Urothelium cell line (cell line): Measurements from ENCODE around the gene ZNF385C.

Source experiments
- DNase-seq: peaks from one replicate; pipeline ENCODE4 v3.0.0; 2011; ENCODE audit warnings: low spot score, mixed read lengths
- FAIRE-seq: peaks from 2 replicates; lab custom pipeline; 2011; peaks lifted over from hg19 to GRCh38; lab: Jason Lieb, UNC

The ZNF385C gene

GRCh38 chr17:42110301-42111264, 12.3 kb upstream of the ZNF385C start:
- no peak for FAIRE-seq
- DNase-seq: no peak

- DNase-seq: no peak
- no peak for FAIRE-seq
Measured at GRCh38 chr17:42109086-42109485, 10.8 kb upstream of the ZNF385C start.

GRCh38 chr17:42107597-42108576, 9.6 kb upstream of the ZNF385C start:
- peak; percentile 58 for DNase-seq

GRCh38 chr17:42107124-42107523, 8.9 kb upstream of the ZNF385C start:
- FAIRE-seq (no peak), DNase-seq (no peak)

More at GRCh38 chr17:42107597-42108576, 9.6 kb upstream of the ZNF385C start:
- no peak for FAIRE-seq

GRCh38 chr17:42106009-42106408, 7.7 kb upstream of the ZNF385C start:
- DNase-seq: no peak

GRCh38 chr17:42104264-42104663, 6.0 kb upstream of the ZNF385C start:
- DNase-seq (no peak), FAIRE-seq (no peak)

More at GRCh38 chr17:42106009-42106408, 7.7 kb upstream of the ZNF385C start:
- FAIRE-seq: no peak

- DNase-seq (no peak), FAIRE-seq (no peak)
Measured at GRCh38 chr17:42103221-42103954, 5.1 kb upstream of the ZNF385C start.

GRCh38 chr17:42101513-42102292, 3.4 kb upstream of the ZNF385C start:
- DNase-seq: peak; percentile 77
- FAIRE-seq: peak; percentile 52

- DNase-seq: no peak
Measured at GRCh38 chr17:42098730-42099399, 592 bp upstream of the ZNF385C start.

GRCh38 chr17:42096360-42097111, 1.7 kb downstream of the ZNF385C start:
- DNase-seq: no peak
- FAIRE-seq: no peak

More at GRCh38 chr17:42098730-42099399, 592 bp upstream of the ZNF385C start:
- FAIRE-seq: no peak

GRCh38 chr17:42094375-42095069, 3.8 kb downstream of the ZNF385C start:
- no peak for FAIRE-seq
- no peak for DNase-seq

- DNase-seq: no peak
- FAIRE-seq: no peak
Measured at GRCh38 chr17:42092939-42093338, 5.3 kb downstream of the ZNF385C start.

GRCh38 chr17:42090964-42091790, 7.1 kb downstream of the ZNF385C start:
- DNase-seq (no peak), FAIRE-seq (no peak)

- FAIRE-seq (peak; percentile 30), DNase-seq (no peak)
Measured at GRCh38 chr17:42088736-42089135, 9.5 kb downstream of the ZNF385C start.

GRCh38 chr17:42087736-42088705, 10.3 kb downstream of the ZNF385C start:
- FAIRE-seq (no peak), DNase-seq (peak; percentile 31)
